HG03457 (cell line): ENCODE results near the gene TRAPPC10.
A peak's percentile ranks its signal among the peaks of the same experiment; 100 is the strongest.

ENCODE experiments used
- ATAC-seq: cut with Tn5 transposase; IDR thresholded peaks from one replicate; pipeline ENCODE4 v1.9.1; 2021; ENCODE audit warnings: moderate number of reproducible peaks; ENCODE audit not compliant: unreplicated experiment

TRAPPC10 gene

DNA sequence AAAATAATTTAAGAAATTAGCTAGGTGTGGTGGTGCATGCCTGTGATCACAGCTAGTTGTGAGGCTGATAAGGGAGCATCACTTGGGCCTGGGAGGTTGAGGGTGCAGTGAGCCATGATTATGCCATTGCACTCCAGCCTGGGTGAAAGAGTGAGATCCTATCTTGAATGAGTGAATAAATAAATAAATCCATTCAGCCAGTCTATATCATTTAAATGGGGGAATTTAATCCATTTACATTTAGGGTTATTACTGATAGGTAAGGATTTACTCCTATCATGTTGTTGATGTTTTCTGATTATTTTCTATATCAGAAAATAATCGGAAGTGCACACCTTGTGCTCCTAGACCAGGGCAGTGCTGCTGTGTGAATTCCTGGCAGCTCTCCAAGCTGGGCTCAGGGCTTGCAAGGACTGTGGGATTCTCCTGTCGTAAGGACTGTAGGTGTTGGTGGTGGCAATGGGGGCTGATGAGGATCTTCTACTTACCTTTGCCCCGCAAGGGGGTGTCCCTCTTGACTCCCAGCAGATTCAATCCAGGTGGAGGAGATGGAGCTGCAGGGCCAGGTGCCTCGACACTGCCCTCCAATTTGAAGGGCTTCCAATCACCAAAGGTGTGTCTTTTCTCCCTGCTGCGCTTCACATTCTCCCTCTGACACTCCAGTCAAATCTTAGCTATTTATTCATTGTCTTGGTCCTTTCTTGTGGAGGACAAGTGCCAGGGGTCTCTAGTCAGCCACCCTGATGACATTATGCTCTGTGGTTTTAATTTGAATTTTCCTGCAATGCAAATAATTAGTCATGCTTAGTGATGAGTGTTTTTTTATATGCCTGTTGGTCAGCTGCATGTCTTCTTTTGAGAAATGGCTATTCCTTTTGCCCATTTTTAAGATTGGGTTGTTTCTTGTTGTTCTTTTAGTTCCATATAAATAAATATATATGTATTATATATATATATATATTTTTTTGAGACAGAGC, 14.1 kb upstream of the TRAPPC10 start:
- ATAC-seq, result no peak

DNA sequence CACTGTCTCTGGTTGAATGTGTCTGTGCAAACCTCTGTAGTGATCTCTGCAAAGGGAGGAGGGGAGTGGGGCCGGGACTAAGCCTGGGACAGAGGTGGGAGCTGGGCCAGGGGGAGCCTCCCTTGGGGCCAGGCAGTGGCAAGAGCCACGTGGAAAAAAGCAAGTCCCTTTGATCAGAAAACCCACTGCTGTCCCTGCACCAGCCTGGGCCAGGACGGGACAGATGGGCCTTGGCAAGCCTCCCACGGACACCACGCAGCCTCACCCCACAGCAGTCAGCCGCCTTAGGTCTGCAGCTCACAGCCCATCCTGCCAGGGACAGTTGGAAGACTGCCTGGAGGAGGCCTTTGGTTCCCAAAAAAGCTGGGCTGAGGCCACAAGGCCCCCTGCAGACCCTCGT, 11.7 kb upstream of the TRAPPC10 start:
- ATAC-seq, result no peak

GRCh38 chr21:44002511-44002910, 9.6 kb upstream of the TRAPPC10 start:
- no peak for ATAC-seq

DNA sequence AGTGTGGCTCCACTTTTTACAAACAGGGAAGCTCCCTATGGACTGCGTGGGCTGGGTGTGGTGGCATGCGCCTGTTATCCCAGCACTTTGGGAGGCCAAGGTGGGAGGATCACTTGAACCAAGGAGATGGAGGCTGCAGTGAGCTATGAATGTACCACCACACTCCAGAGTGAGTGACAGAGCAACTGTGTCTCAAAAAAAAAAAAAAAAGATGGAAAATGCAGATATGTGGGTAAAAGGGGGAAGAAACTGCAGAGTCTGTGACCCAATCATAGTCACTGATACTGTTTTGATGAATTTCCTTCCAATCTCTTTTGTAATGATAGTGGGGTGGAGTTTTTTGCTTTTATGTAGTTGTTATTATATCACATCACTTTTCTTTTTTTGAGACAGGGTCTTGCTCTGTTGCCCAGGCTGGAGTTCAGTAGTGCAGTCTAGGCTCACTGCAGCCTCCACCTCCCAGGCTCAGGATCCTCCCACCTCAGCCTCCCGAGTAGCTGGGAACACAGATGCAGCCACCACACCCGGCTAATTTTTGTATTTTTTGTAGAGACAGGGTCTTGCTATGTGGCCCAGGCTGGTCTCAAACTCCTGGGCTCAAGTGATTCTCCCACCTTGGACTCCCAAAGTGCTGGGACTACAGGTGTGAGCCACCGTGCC, 8.7 kb upstream of the TRAPPC10 start:
- ATAC-seq, result no peak

GRCh38 chr21:44005071-44005470, 7.0 kb upstream of the TRAPPC10 start:
- no peak for ATAC-seq

DNA sequence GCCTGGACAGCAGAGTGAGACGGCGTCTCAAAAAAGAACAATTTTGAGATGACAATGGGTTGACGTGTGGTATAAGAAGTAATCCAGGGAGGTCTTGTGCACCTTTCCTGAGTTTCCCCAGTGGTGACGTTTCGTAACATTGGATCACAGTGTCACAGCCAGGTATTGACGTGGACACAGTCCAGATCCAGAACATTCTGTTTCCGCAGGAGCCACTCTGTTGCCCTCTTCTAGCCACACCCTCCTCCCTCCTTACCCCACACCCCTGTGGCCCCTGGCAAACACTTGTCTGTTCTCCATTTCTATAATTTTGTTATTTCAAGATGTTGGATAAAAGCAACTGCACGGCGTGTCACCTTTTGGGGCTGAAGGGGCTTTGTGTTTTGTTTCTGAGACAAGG, 6.5 kb upstream of the TRAPPC10 start:
- ATAC-seq, result no peak

GRCh38 chr21:44006017-44006619, 6.0 kb upstream of the TRAPPC10 start:
- no peak for ATAC-seq

GRCh38 chr21:44006656-44007055, 5.5 kb upstream of the TRAPPC10 start:
- ATAC-seq, result no peak

GRCh38 chr21:44010429-44010828, 1.7 kb upstream of the TRAPPC10 start:
- ATAC-seq, result no peak

DNA sequence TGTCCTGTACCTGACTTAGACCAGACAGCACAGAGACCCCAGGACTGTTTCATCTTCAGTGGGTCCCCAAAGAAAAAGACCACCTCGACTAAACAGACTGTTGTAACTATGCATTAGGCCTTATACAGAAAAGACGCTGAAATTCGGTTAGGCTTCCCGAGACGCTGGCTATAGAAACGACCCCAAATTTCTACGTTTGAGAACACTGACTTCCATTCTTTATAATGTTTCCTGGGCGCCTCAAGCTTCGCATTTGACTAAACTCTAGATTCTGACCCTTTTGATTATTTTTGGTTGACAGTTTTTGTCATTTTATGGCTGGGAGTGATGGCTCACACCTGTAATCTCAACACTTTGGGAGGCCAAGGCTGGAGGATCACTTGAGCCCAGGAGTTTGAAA, 986 bp upstream of the TRAPPC10 start:
- ATAC-seq, result no peak

DNA sequence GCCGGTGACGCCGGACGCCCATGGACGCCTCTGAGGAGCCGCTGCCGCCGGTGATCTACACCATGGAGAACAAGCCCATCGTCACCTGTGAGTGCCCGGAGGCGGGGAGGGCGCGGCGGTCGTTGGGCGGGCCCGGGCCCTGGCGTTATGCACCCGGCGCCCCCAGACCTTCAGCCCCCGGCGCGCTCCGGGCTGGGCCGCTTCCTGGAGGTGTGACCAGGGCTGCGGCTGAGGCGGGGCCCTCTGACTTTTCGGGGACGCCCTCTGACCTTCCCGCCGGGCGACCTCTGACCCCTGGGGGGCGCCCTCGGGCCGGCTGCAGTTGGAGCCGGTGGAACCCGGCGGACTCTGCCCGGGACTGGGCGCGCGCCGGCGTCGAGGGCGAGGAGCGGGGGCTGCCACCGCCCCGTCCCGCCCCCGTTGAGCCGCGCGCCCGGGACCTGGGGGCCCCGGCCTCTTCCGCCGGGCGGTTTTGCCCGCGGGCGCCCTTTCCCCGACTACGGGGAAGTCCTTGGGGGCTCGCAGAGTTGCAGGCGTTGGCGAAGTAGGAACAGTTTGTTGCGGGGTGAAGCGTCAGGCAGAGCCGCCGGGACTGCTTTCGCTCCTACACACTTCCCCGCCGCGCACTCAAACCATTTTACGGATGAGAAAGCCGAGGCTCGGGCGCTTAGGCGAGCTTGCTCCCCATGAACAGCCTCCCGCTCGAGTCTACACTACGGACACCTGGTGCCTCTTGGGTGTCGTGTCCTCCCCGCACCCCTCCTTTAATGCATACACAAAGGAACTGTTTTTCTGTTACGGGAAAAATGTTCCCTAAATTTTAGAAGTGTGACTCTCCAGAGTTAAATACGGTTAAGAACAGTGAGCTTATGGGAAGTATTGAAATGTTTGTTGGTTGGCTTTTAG, 618 bp downstream of the TRAPPC10 start:
- peak; percentile 60 for ATAC-seq

DNA sequence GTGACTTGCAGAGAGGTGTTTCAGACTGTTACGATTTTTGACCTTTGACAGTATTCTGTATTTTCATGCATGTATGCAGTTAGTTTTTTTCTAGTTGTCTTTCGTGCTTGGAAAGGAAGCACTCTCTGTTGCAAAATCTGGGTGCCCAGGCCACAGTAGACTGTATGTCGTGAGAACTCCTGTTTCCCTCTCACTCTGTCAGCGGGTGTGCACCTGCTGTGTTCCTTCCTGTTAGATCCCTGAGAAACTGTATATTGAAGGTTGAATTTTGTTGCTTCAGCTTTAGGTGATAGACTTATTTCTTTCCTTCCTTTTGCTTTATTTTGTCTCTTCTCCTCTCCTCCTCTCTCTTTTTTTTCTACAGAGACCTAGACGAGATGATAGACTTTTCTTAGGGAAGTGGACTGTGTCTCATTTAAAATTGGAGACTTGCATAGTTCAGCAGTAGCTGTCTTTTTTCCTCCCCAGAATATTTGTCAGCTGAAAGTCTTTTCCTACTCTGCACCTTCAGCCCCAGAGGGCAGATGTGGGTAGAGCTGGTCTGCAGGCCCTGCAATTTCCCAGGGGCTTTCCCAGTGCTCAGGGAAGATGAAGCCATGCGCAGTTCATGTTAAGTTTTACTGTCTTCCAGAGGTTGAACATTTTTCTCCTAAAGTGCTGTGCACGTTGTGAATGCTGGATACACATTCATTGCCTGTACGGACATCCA, 1.4 kb downstream of the TRAPPC10 start:
- ATAC-seq, result no peak

DNA sequence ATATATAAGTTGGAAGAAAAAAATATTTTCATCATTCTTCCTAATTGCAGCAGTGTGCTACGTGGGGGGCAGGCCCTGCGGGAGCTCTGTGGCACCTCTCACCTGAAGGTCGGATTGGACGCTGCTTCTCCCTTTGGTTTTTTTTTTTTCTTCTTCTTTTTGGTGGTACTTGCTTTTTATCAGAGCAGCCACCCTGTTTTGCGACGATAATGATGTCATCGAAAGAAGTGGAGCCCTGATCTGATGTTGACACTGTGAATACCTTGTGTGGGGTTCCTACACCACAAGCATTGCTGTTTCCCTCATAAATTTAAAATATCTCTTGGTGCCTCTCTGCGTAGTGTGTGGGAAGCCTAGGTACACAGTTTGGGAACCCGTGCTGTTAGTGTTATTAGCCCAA, 5.5 kb downstream of the TRAPPC10 start:
- no peak for ATAC-seq

DNA sequence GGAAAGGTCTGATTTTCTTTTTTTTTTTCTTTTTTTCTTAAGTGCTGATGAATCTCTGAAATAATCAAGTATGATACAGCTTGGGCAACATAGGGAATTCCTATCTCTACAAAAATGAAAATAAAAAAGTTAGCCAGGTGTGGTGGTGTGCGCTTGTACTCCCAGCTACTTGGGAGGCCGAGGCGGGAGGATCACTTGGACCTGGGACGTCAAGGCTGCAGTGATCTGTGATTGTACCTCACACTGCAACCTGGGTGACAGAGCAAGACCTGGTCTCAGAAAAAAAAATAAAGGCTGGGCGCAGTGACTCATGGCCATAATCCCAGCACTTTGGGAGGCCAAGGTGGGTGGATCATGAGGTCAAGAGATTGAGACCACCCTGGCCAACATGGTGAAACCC, 6.0 kb downstream of the TRAPPC10 start:
- ATAC-seq, result no peak

DNA sequence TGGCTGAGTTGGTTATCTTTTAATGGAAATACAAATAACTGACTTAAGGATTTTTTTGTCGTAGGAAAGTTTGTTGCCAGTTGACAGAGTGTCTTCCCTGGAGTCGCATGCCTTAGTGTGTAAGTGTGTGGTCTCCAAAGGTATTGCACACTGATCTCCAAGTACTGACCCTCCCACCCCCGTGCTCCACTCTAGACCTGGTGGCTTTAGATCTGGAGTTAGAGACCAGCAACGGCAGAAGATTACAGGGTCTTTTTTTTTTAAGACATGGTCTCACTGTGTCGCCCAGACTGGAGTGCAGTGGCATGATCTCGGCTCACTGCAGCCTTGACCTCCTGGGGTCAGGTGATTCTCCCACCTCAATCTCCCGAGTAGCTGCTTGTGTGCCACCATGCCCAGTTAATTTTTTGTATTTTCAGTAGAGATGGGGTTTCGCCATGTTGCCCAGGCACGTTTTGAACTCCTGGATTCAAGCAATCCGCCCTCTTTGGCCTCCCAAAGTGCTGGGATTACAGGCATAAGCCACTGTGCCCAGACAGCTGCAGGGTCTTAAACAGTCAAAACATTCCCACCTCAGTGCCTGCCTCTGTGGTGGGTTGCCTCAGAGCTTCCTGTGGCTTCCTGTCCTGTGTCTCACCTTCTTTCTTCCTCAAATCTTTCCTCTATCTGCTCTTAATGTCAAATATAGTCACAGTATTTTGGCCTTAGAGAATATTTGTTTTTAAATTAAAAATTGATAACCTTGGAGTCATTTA, 6.9 kb downstream of the TRAPPC10 start:
- no peak for ATAC-seq

DNA sequence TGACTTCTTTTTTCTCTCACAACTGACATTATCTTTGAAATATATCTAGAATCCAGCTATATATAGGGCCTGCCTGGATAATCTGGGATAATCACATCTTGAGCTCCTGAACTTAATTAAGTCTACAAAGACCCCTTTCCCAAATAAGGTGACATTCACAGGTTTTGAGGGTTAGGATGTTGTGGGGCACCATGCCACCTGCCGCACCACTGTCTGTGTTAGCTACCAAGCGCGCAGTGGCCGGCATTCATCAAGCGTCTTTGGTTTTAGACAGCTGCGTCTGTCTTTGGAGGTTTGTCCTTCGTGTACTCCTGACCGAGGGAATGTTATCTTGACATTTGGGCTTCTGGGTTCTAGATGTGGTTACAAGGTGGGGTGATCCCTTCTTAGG, 7.5 kb downstream of the TRAPPC10 start:
- ATAC-seq, result no peak

DNA sequence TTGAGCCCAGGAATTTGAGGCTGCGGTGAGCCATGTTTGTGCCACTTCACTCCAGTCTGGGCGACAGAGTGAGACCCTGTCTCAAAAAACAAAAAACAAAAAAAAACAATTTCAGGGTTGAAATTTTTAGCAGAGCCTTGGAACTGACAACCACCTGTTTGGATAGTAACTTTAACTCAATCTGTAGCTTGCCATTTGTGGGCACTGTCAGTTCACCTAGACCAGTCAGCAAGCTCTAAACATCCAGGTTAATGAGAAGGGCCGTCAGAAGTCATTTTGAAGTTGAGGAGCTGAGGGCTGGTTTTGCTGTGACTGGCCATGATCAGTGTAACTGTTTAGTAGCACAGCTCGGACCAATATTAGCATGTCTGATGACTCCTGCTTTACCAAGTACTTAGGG, 8.4 kb downstream of the TRAPPC10 start:
- ATAC-seq, result no peak

GRCh38 chr21:44021064-44021463, 9.0 kb downstream of the TRAPPC10 start:
- ATAC-seq, result no peak

GRCh38 chr21:44024257-44024656, 12.1 kb downstream of the TRAPPC10 start:
- ATAC-seq, result no peak
